ENCODE measurements around the gene ROBO4. TPM values are rescaled to one million over a fixed set of nuclear protein-coding genes. Genes with fewer than 3 reads are reported as not detected.

The ROBO4 gene
- total RNA-seq, 4 donors from 2014 or later: 4.8 to 31.8 (median 6.4) TPM

DNA sequence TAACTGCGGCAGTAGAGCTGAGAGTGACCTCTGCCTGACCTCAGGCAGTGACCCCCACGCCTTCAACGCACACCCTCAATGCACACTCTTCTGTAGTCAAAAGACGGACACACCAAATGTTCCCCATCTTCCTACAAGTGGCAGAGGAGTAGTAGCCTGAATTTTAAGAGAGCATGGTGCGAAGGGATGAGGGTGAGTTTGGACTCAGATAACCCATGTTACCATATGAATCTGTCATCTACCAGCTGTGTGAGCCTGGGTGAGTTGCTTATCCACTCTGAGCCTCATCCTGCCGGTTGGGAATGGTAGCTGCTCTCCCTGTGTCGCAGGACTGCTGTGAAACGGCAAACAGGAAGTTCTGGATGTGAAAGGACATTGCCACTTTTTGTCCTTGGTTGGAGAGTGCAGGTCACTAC, 53.0 kb downstream of the ROBO4 start:
- intact Hi-C loops (cut with DNase I; ENCODE audit: low total_unique reads): no loop called here
- H3K4me1 ChIP-seq: peaks cover 3 to 20% (median 10%) of the 10 kb centered on the region in 4 donors
- H3K9me3 ChIP-seq: no peaks in the 10 kb centered on the region
- in situ Hi-C loops (cut with MboI; ENCODE audit: low pct_ligation_motif_present in 1 of 4, low pct_unique_long_range_greater_than_20kb in 1 of 4, low sequenced_read_pairs in 3 of 4): loop anchor here in 2 of 4 donors (25.0 kb wide), 2 partner anchors 182 to 432 kb away; partner anchors contain the start of genes SIAE (in 2 of the 2), SPA17 (in 2 of the 2) and OR8B4 (in 1 of the 2)
- H3K4me3 ChIP-seq: no peak overlapping the region
- no peaks in the 10 kb centered on the region for H3K36me3 ChIP-seq
- TF ChIP-seq POLR2AphosphoS5 (IDR thresholded peaks at IDR 0.05) (no peak), EP300 (IDR thresholded peaks at IDR 0.05; ENCODE audit: low read depth) (no peak), POLR2A (IDR thresholded peaks at IDR 0.05) (no peak)
- TF ChIP-seq, protein P1, sequence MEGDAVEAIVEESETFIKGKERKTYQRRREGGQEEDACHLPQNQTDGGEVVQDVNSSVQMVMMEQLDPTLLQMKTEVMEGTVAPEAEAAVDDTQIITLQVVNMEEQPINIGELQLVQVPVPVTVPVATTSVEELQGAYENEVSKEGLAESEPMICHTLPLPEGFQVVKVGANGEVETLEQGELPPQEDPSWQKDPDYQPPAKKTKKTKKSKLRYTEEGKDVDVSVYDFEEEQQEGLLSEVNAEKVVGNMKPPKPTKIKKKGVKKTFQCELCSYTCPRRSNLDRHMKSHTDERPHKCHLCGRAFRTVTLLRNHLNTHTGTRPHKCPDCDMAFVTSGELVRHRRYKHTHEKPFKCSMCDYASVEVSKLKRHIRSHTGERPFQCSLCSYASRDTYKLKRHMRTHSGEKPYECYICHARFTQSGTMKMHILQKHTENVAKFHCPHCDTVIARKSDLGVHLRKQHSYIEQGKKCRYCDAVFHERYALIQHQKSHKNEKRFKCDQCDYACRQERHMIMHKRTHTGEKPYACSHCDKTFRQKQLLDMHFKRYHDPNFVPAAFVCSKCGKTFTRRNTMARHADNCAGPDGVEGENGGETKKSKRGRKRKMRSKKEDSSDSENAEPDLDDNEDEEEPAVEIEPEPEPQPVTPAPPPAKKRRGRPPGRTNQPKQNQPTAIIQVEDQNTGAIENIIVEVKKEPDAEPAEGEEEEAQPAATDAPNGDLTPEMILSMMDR (IDR thresholded peaks at IDR 0.05): no peak
- 17% methylated on average over 8 of the region's 8 CpGs; no CpG with 5 or more reads in 1 of the 2 donors for WGBS, 2 donors (ENCODE audit: low coverage in 1 of 2)
- H3K27me3 ChIP-seq: peaks cover 100% of the 10 kb centered on the region
- no peak overlapping the region for H3K27ac ChIP-seq
- no peak for DNase-seq

DNA sequence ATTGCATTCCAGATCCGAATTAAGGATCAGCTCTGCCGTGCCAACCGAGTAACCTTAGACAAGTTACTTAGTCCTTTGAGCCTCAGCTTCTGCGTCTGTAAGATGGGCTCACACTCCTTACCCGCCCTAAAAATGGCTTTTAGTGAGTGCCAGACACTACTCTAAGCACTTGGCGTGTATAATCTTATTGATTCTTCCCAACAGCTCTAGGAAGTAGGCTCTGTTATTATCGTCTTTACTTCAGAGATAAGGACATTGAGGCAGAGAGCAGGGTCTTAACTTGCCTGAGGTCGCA, 54.1 kb downstream of the ROBO4 start:
- Histone ChIP-seq H3K9me3 (no peaks in the 10 kb centered on the region), H3K4me3 (no peak overlapping the region), H3K36me3 (no peaks in the 10 kb centered on the region), H3K27ac (no peak overlapping the region), H3K4me1 (peaks cover 10 to 29% (median 18%) of the 10 kb centered on the region in 4 donors), H3K27me3 (peaks cover 100% of the 10 kb centered on the region)
- TF ChIP-seq, protein P1 (IDR thresholded peaks at IDR 0.05): no peak
- TF ChIP-seq EP300 (IDR thresholded peaks at IDR 0.05; ENCODE audit: low read depth) (no peak), POLR2AphosphoS5 (IDR thresholded peaks at IDR 0.05) (no peak), POLR2A (IDR thresholded peaks at IDR 0.05) (no peak)
- in situ Hi-C loops (cut with MboI; ENCODE audit: low pct_ligation_motif_present in 1 of 4, low pct_unique_long_range_greater_than_20kb in 1 of 4, low sequenced_read_pairs in 3 of 4) (loop anchor here in 2 of 4 donors (25.0 kb wide), 2 partner anchors 181 to 431 kb away; partner anchors contain the start of genes SIAE (in 2 of the 2), SPA17 (in 2 of the 2) and OR8B4 (in 1 of the 2)), intact Hi-C loops (cut with DNase I; ENCODE audit: low total_unique reads) (no loop called here)
- 5 to 12% methylated on average over 4 to 8 of the region's 8 CpGs for WGBS, 2 donors (ENCODE audit: low coverage in 1 of 2)
- no peak for DNase-seq

DNA sequence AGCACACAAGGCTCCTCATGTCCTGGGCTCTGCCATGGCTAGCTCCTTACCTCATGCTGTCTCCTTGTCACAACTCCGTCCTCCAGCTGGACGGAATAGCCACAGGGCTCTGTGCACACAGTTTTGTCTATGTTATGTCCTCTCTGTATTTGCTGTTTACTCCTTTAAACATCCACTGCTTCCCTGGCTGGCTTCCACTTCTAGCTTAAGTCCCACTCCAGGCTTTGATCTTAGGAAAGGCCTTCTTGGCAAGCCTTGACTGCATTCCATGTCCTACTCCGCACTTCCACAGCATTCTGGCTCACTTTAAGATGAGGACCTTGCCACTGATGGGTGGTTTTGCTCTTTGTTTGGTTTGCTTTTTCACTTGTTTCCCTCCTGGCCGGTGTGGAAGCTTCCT, 55.4 kb downstream of the ROBO4 start:
- intact Hi-C loops (cut with DNase I; ENCODE audit: low total_unique reads): no loop called here
- in situ Hi-C loops (cut with MboI; ENCODE audit: low pct_ligation_motif_present in 1 of 4, low pct_unique_long_range_greater_than_20kb in 1 of 4, low sequenced_read_pairs in 3 of 4): loop anchor here in 2 of 4 donors (25.0 kb wide), 2 partner anchors 180 to 430 kb away; partner anchors contain the start of genes SIAE (in 2 of the 2), SPA17 (in 2 of the 2) and OR8B4 (in 1 of the 2)
- no peak overlapping the region for H3K4me3 ChIP-seq
- H3K36me3 ChIP-seq: no peaks in the 10 kb centered on the region
- H3K9me3 ChIP-seq: no peaks in the 10 kb centered on the region
- 39 to 53% methylated on average over 3 to 4 of the region's 4 CpGs for WGBS, 2 donors (ENCODE audit: low coverage in 1 of 2)
- peaks cover 10 to 30% (median 18%) of the 10 kb centered on the region in 4 donors for H3K4me1 ChIP-seq
- no peak overlapping the region for H3K27ac ChIP-seq
- no peak for TF ChIP-seq POLR2AphosphoS5 (IDR thresholded peaks at IDR 0.05)
- peaks cover 98% of the 10 kb centered on the region for H3K27me3 ChIP-seq
- no peak for DNase-seq

DNA sequence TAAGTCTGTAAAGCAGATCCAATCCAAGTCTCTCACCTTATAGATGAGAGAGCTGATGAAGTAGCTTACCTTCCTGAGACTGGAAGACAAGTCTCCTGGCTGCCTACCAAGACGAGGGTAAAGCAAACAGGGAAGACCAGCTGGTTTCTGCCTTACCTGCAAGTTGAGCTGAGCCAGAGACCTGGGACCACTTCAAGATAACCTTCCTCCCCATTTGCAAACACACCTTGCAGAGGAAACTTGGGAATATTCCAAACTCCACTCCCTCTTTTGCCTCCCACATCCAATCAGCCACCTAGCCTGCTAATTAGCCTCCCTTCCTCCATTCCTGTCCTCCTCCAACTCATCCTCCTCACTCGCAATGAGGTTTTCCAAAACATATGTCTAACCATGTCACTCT, 55.8 kb downstream of the ROBO4 start:
- Histone ChIP-seq H3K36me3 (no peaks in the 10 kb centered on the region), H3K27ac (no peak overlapping the region), H3K9me3 (no peaks in the 10 kb centered on the region), H3K4me1 (peaks cover 10 to 33% (median 18%) of the 10 kb centered on the region in 4 donors), H3K27me3 (peaks cover 96% of the 10 kb centered on the region), H3K4me3 (no peak overlapping the region)
- intact Hi-C loops (cut with DNase I; ENCODE audit: low total_unique reads): no loop called here
- TF ChIP-seq POLR2A (IDR thresholded peaks at IDR 0.05): no peak
- TF ChIP-seq, protein P1 (IDR thresholded peaks at IDR 0.05): no peak
- TF ChIP-seq POLR2AphosphoS5 (IDR thresholded peaks at IDR 0.05): no peak
- TF ChIP-seq EP300 (IDR thresholded peaks at IDR 0.05; ENCODE audit: low read depth): no peak
- DNase-seq: no peak
- in situ Hi-C loops (cut with MboI; ENCODE audit: low pct_ligation_motif_present in 1 of 4, low pct_unique_long_range_greater_than_20kb in 1 of 4, low sequenced_read_pairs in 3 of 4): loop anchor here in 2 of 4 donors (25.0 kb wide), 2 partner anchors 180 to 430 kb away; partner anchors contain the start of genes SIAE (in 2 of the 2), SPA17 (in 2 of the 2) and OR8B4 (in 1 of the 2)
- 21 to 36% methylated on average over 2 of the region's 2 CpGs for WGBS, 2 donors (ENCODE audit: low coverage in 1 of 2)
